Neuronal stem cell (in vitro differentiated cells): ENCODE results near the gene SH3PXD2B.

Experiments
- DNase-seq: peaks from one replicate; pipeline ENCODE4 v3.0.0-alpha.2; 2013; ENCODE audit warnings: low spot score
- H2AFZ ChIP-seq: one replicate; pipeline ENCODE4 v1.6.1; 2013; ENCODE audit warnings: mild to moderate bottlenecking, low read length, inconsistent platforms
- H2AK5ac ChIP-seq: 2 replicates; pipeline ENCODE4 v1.6.1; 2013; ENCODE audit warnings: low read depth, mild to moderate bottlenecking, inconsistent platforms, low read length, moderate library complexity, mixed read lengths
- H2BK120ac ChIP-seq: 2 replicates; pipeline ENCODE4 v1.6.1; 2013; ENCODE audit warnings: low read depth, mild to moderate bottlenecking, inconsistent platforms, low read length, moderate library complexity, mixed read lengths
- H2BK12ac ChIP-seq: one replicate; pipeline ENCODE4 v1.6.1; 2013; ENCODE audit warnings: low read length, inconsistent platforms
- H2BK15ac ChIP-seq: 2 replicates; pipeline ENCODE4 v1.6.1; 2013; ENCODE audit warnings: mild to moderate bottlenecking, low read length, inconsistent platforms, mixed read lengths
- H2BK5ac ChIP-seq: one replicate; pipeline ENCODE4 v1.6.1; 2013; ENCODE audit warnings: inconsistent platforms, mild to moderate bottlenecking, low read length, moderate library complexity
- H3K14ac ChIP-seq: one replicate; pipeline ENCODE4 v1.6.1; 2013; ENCODE audit warnings: low read length, inconsistent platforms
- H3K18ac ChIP-seq: 2 replicates; pipeline ENCODE4 v1.6.1; 2013; ENCODE audit warnings: low read length, inconsistent platforms
- H3K23ac ChIP-seq: 2 replicates; pipeline ENCODE4 v1.6.1; 2013; ENCODE audit warnings: low read depth, mild to moderate bottlenecking, mixed read lengths, low read length, inconsistent platforms; ENCODE audit not compliant: poor library complexity
- H3K27ac ChIP-seq: replicated peaks from 3 replicates; pipeline ENCODE4 v1.5.1; 2013; ENCODE audit warnings: low read length, inconsistent platforms
- H3K27me3 ChIP-seq, 3 experiments: 2 replicates each; pipeline ENCODE4 v1.6.1; 2013; ENCODE audit warnings: low read length in 3 of 3, mild to moderate bottlenecking in 2 of 3, inconsistent platforms in 1 of 3, low read depth in 1 of 3, mixed read lengths in 1 of 3, moderate library complexity in 1 of 3; ENCODE audit not compliant: control insufficient read depth in 3 of 3, insufficient read depth in 3 of 3
- H3K36me3 ChIP-seq, 2 donors: replicated peaks in 1 of 2; 2 replicates each; pipeline ENCODE4 v1.6.1; 2013; ENCODE audit warnings: low read length in 2 of 2; ENCODE audit not compliant: control insufficient read depth in 2 of 2, insufficient read depth in 2 of 2
- H3K4ac ChIP-seq: 2 replicates; pipeline ENCODE4 v1.6.1; 2013; ENCODE audit warnings: inconsistent platforms, mild to moderate bottlenecking, low read length, moderate library complexity
- H3K4me1 ChIP-seq, 2 donors: 1 replicate in 1 of 2; 2 replicates in 1 of 2; pipeline ENCODE4 v1.6.1; 2013; ENCODE audit warnings: low read length in 2 of 2, low read depth in 1 of 2; ENCODE audit not compliant: control insufficient read depth in 2 of 2, insufficient read depth in 1 of 2
- H3K4me2 ChIP-seq: one replicate; pipeline ENCODE4 v1.6.1; 2013; ENCODE audit warnings: mild to moderate bottlenecking, low read length, inconsistent platforms; ENCODE audit not compliant: insufficient read depth, poor library complexity, severe bottlenecking
- H3K4me3 ChIP-seq, 2 donors: 2 replicates each; pipeline ENCODE4 v1.5.1; 2013; ENCODE audit warnings: low read length in 2 of 2, mild to moderate bottlenecking in 2 of 2, inconsistent platforms in 1 of 2, moderate library complexity in 1 of 2
- H3K79me1 ChIP-seq: one replicate; pipeline ENCODE4 v1.6.1; 2013; ENCODE audit warnings: low read depth, mild to moderate bottlenecking, inconsistent platforms, low read length, moderate library complexity
- H3K9ac ChIP-seq: one replicate; pipeline ENCODE4 v1.6.1; 2013; ENCODE audit warnings: mild to moderate bottlenecking, low read depth, low read length, inconsistent platforms; ENCODE audit not compliant: poor library complexity
- H3K9me3 ChIP-seq, 2 donors: replicated peaks in 1 of 2; 2 replicates each; pipeline versions ENCODE3 to v1.6.1; 2013; ENCODE audit warnings: low read length in 2 of 2, mild to moderate bottlenecking in 2 of 2, inconsistent platforms in 1 of 2, low read depth in 1 of 2, mixed read lengths in 1 of 2, moderate library complexity in 1 of 2; ENCODE audit not compliant: control insufficient read depth in 2 of 2, insufficient read depth in 1 of 2
- H4K8ac ChIP-seq: one replicate; pipeline ENCODE4 v1.6.1; 2013; ENCODE audit warnings: low read depth, mild to moderate bottlenecking, inconsistent platforms, low read length, moderate library complexity
- H4K91ac ChIP-seq: one replicate; pipeline ENCODE4 v1.6.1; 2013; ENCODE audit warnings: low read length, low read depth, mild to moderate bottlenecking, inconsistent platforms; ENCODE audit not compliant: poor library complexity
- WGBS, 2 donors: extraction: QIAGEN DNeasy Blood & Tissue Kit; methylation state at CpG; one replicate each; pipeline ENCODE4 v1.1.7; 2013; ENCODE audit warnings: missing lambda C conversion rate in 2 of 2, mixed read lengths in 1 of 2; ENCODE audit not compliant: insufficient read length in 2 of 2, insufficient replicate concordance in 1 of 2; ENCODE audit errors: extremely low coverage in 2 of 2; 5-methylcytosine and 5-hydroxymethylcytosine counted together

Gene SH3PXD2B

GRCh38 chr5:172437445-172438318 is 16.6 kb downstream of the SH3PXD2B start:
- Histone ChIP-seq H3K79me1 (peaks cover 15% of the 10 kb centered on the region), H2BK120ac (no peak overlapping the region), H3K4me2 (no peak overlapping the region), H4K8ac (no peak overlapping the region), H2AK5ac (peak overlapping the region; percentile 60), H3K27me3 (no peaks in the 10 kb centered on the region), H3K4ac (no peak overlapping the region), H3K9me3 (no peaks in the 10 kb centered on the region), H3K4me1 (peaks cover 0 to 8% of the 10 kb centered on the region in 2 donors), H3K27ac (no peak overlapping the region), H3K36me3 (peaks cover 2 to 73% of the 10 kb centered on the region in 2 donors), H3K23ac (no peak overlapping the region), H2BK5ac (no peak overlapping the region), H2BK12ac (no peak overlapping the region), H3K14ac (peak overlapping the region; percentile 39), H3K18ac (no peak overlapping the region), H3K4me3 (no peak overlapping the region), H3K9ac (peak overlapping the region; percentile 31), H2BK15ac (no peak overlapping the region), H2AFZ (no peak overlapping the region), H4K91ac (no peak overlapping the region)
- WGBS, 2 donors: no CpG with 5 or more reads among the region's 14 CpGs
- DNase-seq: no peak

GRCh38 chr5:172436879-172437369 is 17.4 kb downstream of the SH3PXD2B start:
- Histone ChIP-seq H3K4me1 (peaks cover 0 to 8% of the 10 kb centered on the region in 2 donors), H3K4ac (no peak overlapping the region), H3K79me1 (peaks cover 15% of the 10 kb centered on the region), H2AFZ (no peak overlapping the region), H2BK5ac (no peak overlapping the region), H3K9ac (no peak overlapping the region), H2BK15ac (no peak overlapping the region), H4K8ac (no peak overlapping the region), H3K27me3 (no peaks in the 10 kb centered on the region), H3K36me3 (peaks cover 2 to 77% of the 10 kb centered on the region in 2 donors), H4K91ac (no peak overlapping the region), H3K18ac (no peak overlapping the region), H3K14ac (no peak overlapping the region), H2AK5ac (no peak overlapping the region), H3K9me3 (no peaks in the 10 kb centered on the region), H3K23ac (no peak overlapping the region), H3K27ac (no peak overlapping the region), H2BK120ac (no peak overlapping the region), H3K4me3 (no peak overlapping the region), H3K4me2 (no peak overlapping the region), H2BK12ac (no peak overlapping the region)
- WGBS, 2 donors: no CpG with 5 or more reads among the region's 9 CpGs
- DNase-seq: no peak

- Histone ChIP-seq H3K14ac (no peak overlapping the region), H3K9me3 (no peaks in the 10 kb centered on the region), H3K4me2 (no peak overlapping the region), H2BK12ac (no peak overlapping the region), H2AK5ac (no peak overlapping the region), H3K4me1 (peaks cover 0 to 8% of the 10 kb centered on the region in 2 donors), H3K9ac (no peak overlapping the region), H3K36me3 (peaks cover 2 to 78% of the 10 kb centered on the region in 2 donors), H3K4me3 (no peak overlapping the region), H3K79me1 (peaks cover 14% of the 10 kb centered on the region), H2BK5ac (no peak overlapping the region), H2BK15ac (no peak overlapping the region), H4K91ac (no peak overlapping the region), H3K18ac (no peak overlapping the region), H3K27ac (no peak overlapping the region), H3K23ac (no peak overlapping the region), H2AFZ (no peak overlapping the region), H2BK120ac (no peak overlapping the region), H4K8ac (no peak overlapping the region), H3K27me3 (no peaks in the 10 kb centered on the region), H3K4ac (no peak overlapping the region)
- no CpG with 5 or more reads among the region's 12 CpGs for WGBS, 2 donors
- DNase-seq: no peak
These were observed 18.0 kb downstream of the SH3PXD2B start for GRCh38 chr5:172436078-172436878.
